ENCODE data around the gene ASCL5. TPM values are rescaled to one million over a fixed set of nuclear protein-coding genes. Genes with fewer than 3 reads are reported as not detected.
A peak's percentile ranks its signal among the peaks of the same experiment; 100 is the strongest.

ASCL5 gene
- total RNA-seq, 1 experiment from 2014 or later: 0.15 TPM

DNA sequence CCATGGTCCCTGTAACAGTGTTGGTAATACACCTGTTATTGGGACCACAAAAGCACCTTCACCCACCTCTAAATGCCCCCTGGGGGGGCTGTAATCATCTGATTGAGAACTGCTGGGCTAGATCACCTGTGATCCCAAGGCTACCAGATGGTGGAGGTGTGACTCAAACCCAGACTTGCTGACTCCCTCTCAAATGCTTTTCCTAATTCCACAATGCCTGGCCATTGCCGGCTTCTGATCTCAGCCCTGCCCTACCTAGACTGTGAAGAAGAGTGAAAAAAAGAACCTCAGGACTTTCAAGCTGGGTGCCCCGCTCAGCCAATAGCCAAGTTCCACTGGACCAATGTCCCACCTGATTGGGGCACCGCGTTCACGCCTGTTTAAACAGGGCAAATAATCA is 17.7 kb upstream of the ASCL5 start:
- TF ChIP-seq, protein P1, sequence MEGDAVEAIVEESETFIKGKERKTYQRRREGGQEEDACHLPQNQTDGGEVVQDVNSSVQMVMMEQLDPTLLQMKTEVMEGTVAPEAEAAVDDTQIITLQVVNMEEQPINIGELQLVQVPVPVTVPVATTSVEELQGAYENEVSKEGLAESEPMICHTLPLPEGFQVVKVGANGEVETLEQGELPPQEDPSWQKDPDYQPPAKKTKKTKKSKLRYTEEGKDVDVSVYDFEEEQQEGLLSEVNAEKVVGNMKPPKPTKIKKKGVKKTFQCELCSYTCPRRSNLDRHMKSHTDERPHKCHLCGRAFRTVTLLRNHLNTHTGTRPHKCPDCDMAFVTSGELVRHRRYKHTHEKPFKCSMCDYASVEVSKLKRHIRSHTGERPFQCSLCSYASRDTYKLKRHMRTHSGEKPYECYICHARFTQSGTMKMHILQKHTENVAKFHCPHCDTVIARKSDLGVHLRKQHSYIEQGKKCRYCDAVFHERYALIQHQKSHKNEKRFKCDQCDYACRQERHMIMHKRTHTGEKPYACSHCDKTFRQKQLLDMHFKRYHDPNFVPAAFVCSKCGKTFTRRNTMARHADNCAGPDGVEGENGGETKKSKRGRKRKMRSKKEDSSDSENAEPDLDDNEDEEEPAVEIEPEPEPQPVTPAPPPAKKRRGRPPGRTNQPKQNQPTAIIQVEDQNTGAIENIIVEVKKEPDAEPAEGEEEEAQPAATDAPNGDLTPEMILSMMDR (conservative IDR thresholded peaks at IDR 0.05): no peak
- no peaks in the 10 kb centered on the region for H3K4me1 Mint-ChIP-seq
- Histone ChIP-seq H3T11ph (ENCODE audit: low read length) (no peak overlapping the region), H3K23me2 (ENCODE audit: insufficient read length, low read depth, low read length, poor library complexity, severe bottlenecking) (no peaks in the 10 kb centered on the region), H3K23ac (ENCODE audit: insufficient read length, low read depth, low read length) (no peak overlapping the region), H3K27ac (ENCODE audit: insufficient read length, low read depth, low read length) (no peak overlapping the region), H2BK15ac (ENCODE audit: low read depth, low read length) (no peak overlapping the region), H3K4me1 (ENCODE audit: insufficient read depth, low read length) (no peaks in the 10 kb centered on the region), H4K91ac (ENCODE audit: insufficient read length, low read depth, low read length) (no peak overlapping the region), H3K9ac (ENCODE audit: extremely low read depth, insufficient read length, low read length) (no peak overlapping the region), H3K79me1 (ENCODE audit: insufficient read depth, low read depth, low read length, poor library complexity, severe bottlenecking) (peaks cover 2% of the 10 kb centered on the region), H3K79me2 (ENCODE audit: insufficient read depth, low read length) (no peaks in the 10 kb centered on the region), H3K4me2 (ENCODE audit: insufficient read depth, insufficient read length, low read length) (no peak overlapping the region), H3K9me3 (ENCODE audit: control insufficient read depth, low read depth, low read length) (no peaks in the 10 kb centered on the region), H3K4ac (ENCODE audit: low read depth, low read length) (no peak overlapping the region), H2AFZ (ENCODE audit: low read length) (no peak overlapping the region), H2BK20ac (ENCODE audit: low read depth, low read length, poor library complexity, severe bottlenecking) (no peak overlapping the region), H3K14ac (ENCODE audit: insufficient read depth, low read length) (no peak overlapping the region), H3K27me3 (ENCODE audit: insufficient read depth, low read length) (no peaks in the 10 kb centered on the region), H4K8ac (replicated peaks; ENCODE audit: insufficient read length, low read depth, low read length) (no peak overlapping the region), H2BK12ac (ENCODE audit: insufficient read length, low read depth, low read length) (no peak overlapping the region), H2BK5ac (ENCODE audit: insufficient read length, low read length) (no peak overlapping the region), H2AK5ac (ENCODE audit: insufficient read length, low read length) (no peak overlapping the region), H4K5ac (ENCODE audit: insufficient read length, low read depth, low read length) (no peak overlapping the region), H3K56ac (ENCODE audit: insufficient read length, low read depth, low read length) (no peak overlapping the region), H2BK120ac (ENCODE audit: low read depth, low read length, poor library complexity, severe bottlenecking) (no peak overlapping the region), H3K18ac (ENCODE audit: insufficient read length, low read depth, low read length) (no peak overlapping the region), H4K20me1 (ENCODE audit: control insufficient read depth, insufficient read depth, insufficient read length) (no peaks in the 10 kb centered on the region)
- peak overlapping the region in 1 of 3 experiments; percentile 63; a peak in 1 of 7 replicates for H3K27ac Mint-ChIP-seq
- no CpG with 5 or more reads among the region's 5 CpGs for WGBS (ENCODE audit: extremely low coverage, insufficient read length, low lambda C conversion rate)
- peaks cover 55 to 96% (median 93%) of the 10 kb centered on the region in 3 experiments; a peak in 6 of 7 replicates for H3K36me3 Mint-ChIP-seq (ENCODE audit: insufficient read depth in 1 of 3, low read depth in 3 of 3)
- no peak overlapping the region for H3K4me3 Mint-ChIP-seq
- no peaks in the 10 kb centered on the region for H3K27me3 Mint-ChIP-seq (ENCODE audit: low read depth)
- no peaks in the 10 kb centered on the region for H3K9me3 Mint-ChIP-seq
- DNase-seq: no peak
